NCI-H1048 (cell line): ENCODE measurements around the gene ERMP1.
"Not testable (repeated sequence)": the region's sequence is repeated elsewhere in the genome, so short reads cannot be mapped to it uniquely, and the experiment has no call there.

Experiments used
- DNase-seq: peaks from one replicate; lab custom pipeline; 2025; lab: John Stamatoyannopoulos, UW

The ERMP1 gene

GRCh38 chr9:5783982-5784381 lies 48.9 kb downstream of the ERMP1 start:
- DNase-seq: no peak

GRCh38 chr9:5783420-5783819 lies 49.5 kb downstream of the ERMP1 start:
- DNase-seq: not testable (repeated sequence)

- DNase-seq: not testable (repeated sequence)
Observed at GRCh38 chr9:5779705-5780218, 53.2 kb downstream of the ERMP1 start.

GRCh38 chr9:5778805-5779204 lies 54.1 kb downstream of the ERMP1 start:
- no peak for DNase-seq

GRCh38 chr9:5773324-5773999 lies 59.5 kb downstream of the ERMP1 start:
- no peak for DNase-seq

GRCh38 chr9:5767968-5768932 lies 64.7 kb downstream of the ERMP1 start:
- no peak for DNase-seq

- DNase-seq: no peak
Observed at GRCh38 chr9:5764130-5764868, 68.6 kb downstream of the ERMP1 start.

GRCh38 chr9:5762421-5762820 lies 70.5 kb downstream of the ERMP1 start:
- DNase-seq: no peak

- DNase-seq: no peak
Observed at GRCh38 chr9:5760338-5760737, 72.6 kb downstream of the ERMP1 start.

GRCh38 chr9:5756633-5757032 lies 76.3 kb downstream of the ERMP1 start:
- DNase-seq: no peak

GRCh38 chr9:5750569-5750968 lies 82.3 kb downstream of the ERMP1 start:
- DNase-seq: no peak

GRCh38 chr9:5749306-5749705 lies 83.6 kb downstream of the ERMP1 start:
- no peak for DNase-seq

- DNase-seq: no peak
Observed at GRCh38 chr9:5748438-5748837, 84.5 kb downstream of the ERMP1 start.

GRCh38 chr9:5743109-5743508 lies 89.8 kb downstream of the ERMP1 start:
- DNase-seq: no peak

- DNase-seq: no peak
Observed at GRCh38 chr9:5736563-5737346, 96.2 kb downstream of the ERMP1 start.

- no peak for DNase-seq
Observed at GRCh38 chr9:5735072-5735471, 97.8 kb downstream of the ERMP1 start.
